ENCODE data around the gene ZNF398. TPM values are rescaled to one million over a fixed set of nuclear protein-coding genes. Genes with fewer than 3 reads are reported as not detected.

ZNF398 gene
- total and polyA plus RNA-seq, 10 of the 15 experiments (the other 5 are each of a cell fraction or from before 2014, with no cell fraction given), result 2.3 to 15.3 (median 10.0) TPM

DNA sequence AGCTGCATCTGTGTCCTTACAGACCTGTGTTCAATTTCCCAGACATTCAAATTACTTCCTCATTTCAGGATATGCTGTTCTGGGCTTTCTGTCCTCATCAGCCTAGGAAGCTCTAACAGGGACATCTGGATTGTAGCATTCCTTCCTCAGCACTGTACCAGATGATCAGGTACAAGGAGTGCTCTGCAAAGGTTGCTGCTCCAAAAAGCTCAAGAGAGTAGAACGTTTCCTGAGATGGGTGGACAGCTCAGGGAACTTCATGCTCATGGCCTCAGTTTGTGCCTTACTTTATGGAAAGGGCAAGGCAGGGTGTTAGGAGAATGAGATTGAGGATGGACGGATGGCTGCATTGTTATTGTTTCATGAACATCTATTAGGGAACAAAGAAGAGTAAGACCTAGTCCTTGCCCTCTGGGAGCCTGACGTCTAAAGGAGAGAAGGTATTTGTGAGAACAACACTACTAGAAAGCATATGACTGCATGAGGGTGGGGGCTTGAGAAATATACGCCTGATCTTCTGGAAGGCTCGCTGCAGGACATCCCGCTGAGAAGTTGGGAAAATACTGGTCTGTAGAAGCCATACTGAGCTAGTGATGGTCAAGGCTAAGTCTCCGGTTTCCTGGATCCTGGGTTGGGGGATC lies 81.7 kb downstream of the ZNF398 start:
- Histone ChIP-seq H3K27me3 (replicated peaks in 1 of 2; ENCODE audit: control insufficient read depth in 2 of 2, insufficient read depth in 2 of 2, low read length in 1 of 2) (no peaks in the 10 kb centered on the region), H3K27ac (ENCODE audit: control insufficient read depth, insufficient read depth) (no peak overlapping the region), H3K9me3 (replicated peaks; ENCODE audit: control insufficient read depth, insufficient read depth, low read length) (no peaks in the 10 kb centered on the region), H4K20me1 (ENCODE audit: control insufficient read depth, insufficient read depth) (no peaks in the 10 kb centered on the region), H3K9ac (ENCODE audit: control insufficient read depth, insufficient read depth, low read length) (no peak overlapping the region), H3K4me2 (ENCODE audit: control insufficient read depth, insufficient read depth) (no peak overlapping the region), H3K36me3 (ENCODE audit: control insufficient read depth in 2 of 2, insufficient read depth in 2 of 2, low read length in 1 of 2) (peaks cover 0 to 9% of the 10 kb centered on the region in 2 experiments; a peak in 3 of 4 replicates), H3K4me3 (no peak overlapping the region), H3K79me2 (ENCODE audit: control insufficient read depth, insufficient read depth, low read length) (no peaks in the 10 kb centered on the region), H2AFZ (ENCODE audit: control insufficient read depth, low read depth, low read length) (no peak overlapping the region), H3K4me1 (ENCODE audit: control insufficient read depth, insufficient read depth, low read length) (no peaks in the 10 kb centered on the region)
- FAIRE-seq (no peak), ATAC-seq (no peak), DNase-seq (ENCODE audit: low read depth, low spot score) (no peak)
- POLR2A ChIA-PET, result interaction anchor here (0.5 to 0.6 kb wide), 2 partner anchors 373 to 682 kb away, joined by 3 to 5 read pairs; no protein-coding TSS in a partner anchor
- TF ChIP-seq MTA3 (IDR thresholded peaks at IDR 0.05; ENCODE audit: borderline replicate concordance, low read length) (0 out of 2 replicates have a peak, but pooled peaks have one; percentile 44), RCOR1 (conservative IDR thresholded peaks at IDR 0.05; ENCODE audit: low read depth, low read length) (no peak), POLR2AphosphoS2 (IDR thresholded peaks at IDR 0.05; ENCODE audit: low read depth, low read length) (peak; percentile 64; the same call in 1 of the 2 replicates)
- intact Hi-C loops (cut with micrococcal nuclease; ENCODE audit: unreplicated experiment), result no loop called here
- in situ Hi-C loops (cut with MboI), result no loop called here
- TSS peak; percentile 56 for BruUV-seq (replicated peaks)
- SMC1A ChIA-PET (ENCODE audit: uncharacterized antibody, unreplicated experiment), result interaction anchor here (0.9 kb wide), 1 partner anchor 8 kb away, joined by 3 read pairs; no protein-coding TSS in a partner anchor
- WGBS (ENCODE audit: insufficient coverage, insufficient replicate concordance, low lambda C conversion rate, missing lambda C conversion rate), result 49% methylated on average over 7 of the region's 7 CpGs
- CTCF ChIA-PET, result interaction anchor here (1.4 to 2.0 kb wide), 3 partner anchors 10 to 34 kb away, joined by 3 to 7 read pairs (median 6); partner anchors contain the start of gene ZNF282
- RAD21 ChIA-PET (ENCODE audit: unreplicated experiment), result no interaction called here

DNA sequence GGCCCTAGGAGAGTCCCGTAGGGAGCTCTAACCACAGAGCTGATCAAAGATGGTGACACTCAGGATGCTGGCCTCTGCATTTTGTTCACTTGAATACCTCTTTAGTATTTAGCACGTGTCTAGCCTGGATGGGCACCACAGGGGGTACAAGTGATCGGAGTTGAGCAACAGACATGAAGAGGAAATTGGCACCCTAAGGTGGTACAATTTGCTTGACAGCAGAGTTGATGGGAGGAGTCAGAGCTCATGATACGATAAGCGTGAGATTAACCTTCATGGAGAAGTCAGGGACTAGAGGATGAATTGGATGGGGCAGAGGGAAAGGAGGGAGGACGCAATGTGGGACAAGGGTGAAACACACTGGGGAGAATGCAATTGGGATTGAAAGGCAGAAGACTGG lies 82.3 kb downstream of the ZNF398 start:
- no TSS peak for BruUV-seq (replicated peaks)
- POLR2A ChIA-PET, result interaction anchor here (0.5 to 0.6 kb wide), 2 partner anchors 372 to 682 kb away, joined by 3 to 5 read pairs; no protein-coding TSS in a partner anchor
- DNase-seq (ENCODE audit: low read depth, low spot score), result no peak
- ATAC-seq, result peak; percentile 13
- FAIRE-seq, result no peak
- intact Hi-C loops (cut with micrococcal nuclease; ENCODE audit: unreplicated experiment) (no loop called here), in situ Hi-C loops (cut with MboI) (no loop called here)
- Histone ChIP-seq H3K36me3 (ENCODE audit: control insufficient read depth in 2 of 2, insufficient read depth in 2 of 2, low read length in 1 of 2) (peaks cover 0 to 6% of the 10 kb centered on the region in 2 experiments; a peak in 3 of 4 replicates), H3K4me3 (no peak overlapping the region), H3K27me3 (replicated peaks in 1 of 2; ENCODE audit: control insufficient read depth in 2 of 2, insufficient read depth in 2 of 2, low read length in 1 of 2) (no peaks in the 10 kb centered on the region), H3K9me3 (replicated peaks; ENCODE audit: control insufficient read depth, insufficient read depth, low read length) (no peaks in the 10 kb centered on the region), H3K9ac (ENCODE audit: control insufficient read depth, insufficient read depth, low read length) (no peak overlapping the region), H3K4me2 (ENCODE audit: control insufficient read depth, insufficient read depth) (no peak overlapping the region), H3K79me2 (ENCODE audit: control insufficient read depth, insufficient read depth, low read length) (no peaks in the 10 kb centered on the region), H3K4me1 (ENCODE audit: control insufficient read depth, insufficient read depth, low read length) (no peaks in the 10 kb centered on the region), H4K20me1 (ENCODE audit: control insufficient read depth, insufficient read depth) (no peaks in the 10 kb centered on the region), H3K27ac (ENCODE audit: control insufficient read depth, insufficient read depth) (no peak overlapping the region), H2AFZ (ENCODE audit: control insufficient read depth, low read depth, low read length) (no peak overlapping the region)
- 58% methylated on average over 6 of the region's 6 CpGs for WGBS (ENCODE audit: insufficient coverage, insufficient replicate concordance, low lambda C conversion rate, missing lambda C conversion rate)
- RAD21 ChIA-PET (ENCODE audit: unreplicated experiment), result no interaction called here
- SMC1A ChIA-PET (ENCODE audit: uncharacterized antibody, unreplicated experiment), result interaction anchor here (0.9 kb wide), 1 partner anchor 8 kb away, joined by 3 read pairs; no protein-coding TSS in a partner anchor
- CTCF ChIA-PET, result interaction anchor here (1.4 to 2.0 kb wide), 3 partner anchors 9 to 34 kb away, joined by 3 to 7 read pairs (median 6); partner anchors contain the start of gene ZNF282
- TF ChIP-seq POLR2A (IDR thresholded peaks at IDR 0.05; ENCODE audit: low read depth, low read length) (peak; percentile 17; the same call in 1 of the 2 replicates), FOXM1 (IDR thresholded peaks at IDR 0.05; ENCODE audit: low read depth, low read length) (peak; percentile 28; the same call in 1 of the 2 replicates), NRF1 (conservative IDR thresholded peaks at IDR 0.05; ENCODE audit: low read depth, low read length) (no peak)
